GM12873 (cell line): ENCODE results near the gene TSPAN15.

ENCODE experiments used
- CTCF ChIP-seq: IDR thresholded peaks from 2 replicates; pipeline ENCODE4 v1.5.1; 2012; ENCODE audit warnings: low read depth, mild to moderate bottlenecking, moderate library complexity, low read length, control low read depth; ENCODE audit not compliant: insufficient read depth; ENCODE audit errors: missing control alignments

TSPAN15 gene

DNA sequence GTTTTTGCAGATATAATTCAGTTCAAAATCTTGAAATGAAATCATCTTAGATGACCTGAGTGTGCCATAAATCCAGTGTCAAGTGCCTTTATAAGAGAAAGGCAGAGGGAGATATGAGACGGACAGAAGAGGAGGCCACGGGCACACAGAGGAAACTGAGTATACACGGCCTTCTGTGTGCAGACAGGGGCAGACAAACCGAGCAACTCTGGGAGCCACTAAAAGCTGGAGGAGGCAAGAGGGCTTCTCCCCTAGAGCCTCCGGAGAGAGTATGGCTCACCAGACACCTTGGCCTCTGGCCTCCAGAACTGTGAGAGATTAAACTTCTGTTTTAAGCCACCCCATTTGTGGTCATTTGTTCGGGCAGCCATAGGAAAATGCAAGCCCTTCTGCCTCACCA lies 12.6 kb downstream of the TSPAN15 start:
- no peak for TF ChIP-seq CTCF

DNA sequence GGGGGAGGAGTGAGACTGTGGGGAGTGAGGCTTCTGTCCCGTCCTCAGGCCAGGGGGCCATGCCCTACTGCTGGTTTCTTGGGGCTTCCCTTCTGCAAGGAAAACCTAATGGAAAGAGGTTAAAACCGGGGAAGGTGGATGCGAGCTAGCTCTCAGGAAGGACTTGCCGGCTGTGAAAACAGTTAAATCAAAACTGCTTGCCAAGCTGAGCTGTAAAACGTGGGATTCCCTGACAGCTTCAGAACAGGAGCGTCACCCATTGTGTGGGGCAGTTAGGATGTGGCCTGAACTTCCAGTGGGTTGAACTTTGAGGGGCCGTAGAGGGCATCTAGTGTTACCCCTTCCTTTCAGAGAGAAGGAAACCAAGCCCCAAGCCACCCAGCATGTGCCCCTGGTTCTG lies 13.1 kb downstream of the TSPAN15 start:
- no peak for TF ChIP-seq CTCF

- TF ChIP-seq CTCF: no peak
Observed at GRCh38 chr10:69464801-69465401, 13.6 kb downstream of the TSPAN15 start.

- no peak for TF ChIP-seq CTCF
Observed at GRCh38 chr10:69465457-69466157, 14.3 kb downstream of the TSPAN15 start.

GRCh38 chr10:69466158-69466490 lies 14.9 kb downstream of the TSPAN15 start:
- TF ChIP-seq CTCF: no peak

DNA sequence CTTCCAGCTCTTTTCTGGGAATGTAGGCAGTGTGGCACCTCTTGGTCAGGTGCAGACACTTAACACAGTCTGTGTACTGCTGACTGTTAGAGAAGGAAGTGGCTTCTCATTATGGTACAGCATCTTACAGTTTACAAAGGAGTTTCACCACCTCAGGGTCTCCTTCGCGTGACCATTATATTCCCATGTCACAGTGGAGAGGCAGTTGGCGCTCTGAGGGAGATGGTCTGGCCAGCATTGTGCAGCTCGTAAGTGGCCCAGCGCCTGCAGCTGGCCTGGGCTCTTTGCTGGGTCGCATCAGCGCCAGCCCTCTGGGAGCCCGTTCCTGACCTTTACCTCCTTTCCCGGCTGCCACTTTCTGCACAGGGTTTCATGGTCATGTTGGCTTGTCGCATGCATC lies 15.4 kb downstream of the TSPAN15 start:
- TF ChIP-seq CTCF: no peak

DNA sequence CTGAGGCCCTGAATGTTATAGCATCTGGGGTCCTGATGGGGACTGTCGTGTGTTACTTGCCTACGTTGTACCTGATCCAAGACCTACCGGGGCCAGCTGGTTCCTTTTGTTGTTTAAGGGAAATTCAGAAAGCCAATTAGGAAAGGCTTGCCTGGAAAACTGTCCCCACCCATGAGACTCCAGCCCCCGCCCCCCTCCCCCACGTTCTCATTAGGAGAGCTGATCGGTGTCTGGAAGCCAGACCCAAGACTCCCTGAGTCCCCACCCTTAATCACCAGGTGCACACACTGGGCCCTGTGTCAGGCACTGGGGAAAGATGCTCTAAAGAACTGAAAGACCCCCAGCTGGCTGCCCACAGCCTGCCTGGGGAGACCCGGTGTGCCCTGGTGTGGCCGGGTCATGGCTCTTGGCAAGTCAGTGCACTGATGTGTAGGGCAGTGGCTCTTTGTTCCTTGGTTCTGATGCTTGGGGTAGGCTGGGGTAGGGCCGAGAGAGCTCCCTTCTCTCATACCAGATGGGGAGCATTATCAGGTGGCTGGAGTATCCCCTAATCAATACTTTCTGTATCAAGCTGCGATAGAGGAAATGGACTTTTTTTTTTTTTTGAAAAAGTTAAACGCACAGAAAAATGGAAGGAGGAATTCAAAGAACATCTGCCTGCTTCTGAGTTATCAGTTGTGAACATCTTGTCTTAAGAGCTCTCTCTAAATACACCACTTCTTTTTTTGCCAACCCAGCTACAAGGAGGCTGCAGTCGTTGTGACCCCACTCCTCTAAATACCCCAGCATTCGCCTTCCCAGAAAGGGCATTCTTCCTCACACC lies 16.9 kb downstream of the TSPAN15 start:
- no peak for TF ChIP-seq CTCF
